NCI-H187 (cell line): ENCODE data around the gene FIBCD1.

Source experiments
- DNase-seq, 2 experiments: peaks; one replicate each; lab custom pipeline; 2025; lab: John Stamatoyannopoulos, UW

FIBCD1 gene

GRCh38 chr9:130936285-130937117 lies 2.5 kb downstream of the FIBCD1 start:
- no peak for DNase-seq

DNA sequence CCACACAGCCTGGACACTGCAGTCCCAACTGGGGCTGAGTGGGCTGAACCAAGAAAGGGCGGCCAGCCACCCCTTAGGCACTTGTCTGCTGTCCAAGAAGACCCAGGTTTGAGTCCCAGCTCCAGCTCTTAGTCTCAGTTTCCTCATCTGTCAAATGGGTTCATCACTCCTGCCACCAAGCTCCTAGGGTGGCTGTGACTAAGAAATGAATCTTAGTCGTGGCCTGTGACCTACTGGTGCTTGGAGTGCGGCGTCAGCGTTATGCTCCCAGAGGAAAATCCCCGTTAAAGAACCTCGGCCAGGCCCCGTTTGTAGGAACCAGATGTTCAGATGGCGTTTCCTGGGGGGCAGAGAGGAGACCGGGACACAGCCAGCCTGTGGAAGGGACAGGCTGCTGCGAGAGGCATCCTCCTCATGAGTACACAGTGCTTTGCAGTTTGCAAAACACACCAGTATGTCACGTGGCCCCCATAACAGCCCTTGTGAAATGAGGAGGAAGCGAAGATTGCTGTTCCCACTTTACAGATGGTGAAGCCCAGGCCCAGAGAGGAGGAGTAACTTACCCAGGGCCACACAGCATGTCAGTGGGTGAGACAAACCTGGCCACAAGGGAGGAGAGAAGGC lies 3.3 kb downstream of the FIBCD1 start:
- DNase-seq, result no peak

- DNase-seq, result no peak
Observed at GRCh38 chr9:130934702-130935647, 4.1 kb downstream of the FIBCD1 start.

DNA sequence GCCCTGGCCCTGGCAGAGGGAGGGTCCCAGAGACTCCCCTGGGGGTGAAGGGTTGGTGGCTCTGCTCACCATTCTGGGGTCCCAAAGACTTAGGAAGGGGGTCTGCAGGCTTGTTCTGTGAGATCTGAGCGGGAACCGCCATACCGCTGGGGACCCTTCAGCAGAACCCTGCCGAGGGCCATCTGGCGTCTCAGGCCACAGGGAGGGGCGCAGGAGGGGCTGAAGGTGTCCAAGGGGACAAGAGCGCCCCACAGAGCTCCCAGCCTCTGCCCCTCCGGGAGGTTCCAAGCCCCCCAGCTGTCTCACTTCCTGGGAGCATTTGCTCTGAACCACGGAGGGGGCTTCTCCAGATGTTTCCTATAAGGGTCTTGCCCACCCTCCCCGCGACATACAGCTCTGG lies 4.8 kb downstream of the FIBCD1 start:
- no peak for DNase-seq

DNA sequence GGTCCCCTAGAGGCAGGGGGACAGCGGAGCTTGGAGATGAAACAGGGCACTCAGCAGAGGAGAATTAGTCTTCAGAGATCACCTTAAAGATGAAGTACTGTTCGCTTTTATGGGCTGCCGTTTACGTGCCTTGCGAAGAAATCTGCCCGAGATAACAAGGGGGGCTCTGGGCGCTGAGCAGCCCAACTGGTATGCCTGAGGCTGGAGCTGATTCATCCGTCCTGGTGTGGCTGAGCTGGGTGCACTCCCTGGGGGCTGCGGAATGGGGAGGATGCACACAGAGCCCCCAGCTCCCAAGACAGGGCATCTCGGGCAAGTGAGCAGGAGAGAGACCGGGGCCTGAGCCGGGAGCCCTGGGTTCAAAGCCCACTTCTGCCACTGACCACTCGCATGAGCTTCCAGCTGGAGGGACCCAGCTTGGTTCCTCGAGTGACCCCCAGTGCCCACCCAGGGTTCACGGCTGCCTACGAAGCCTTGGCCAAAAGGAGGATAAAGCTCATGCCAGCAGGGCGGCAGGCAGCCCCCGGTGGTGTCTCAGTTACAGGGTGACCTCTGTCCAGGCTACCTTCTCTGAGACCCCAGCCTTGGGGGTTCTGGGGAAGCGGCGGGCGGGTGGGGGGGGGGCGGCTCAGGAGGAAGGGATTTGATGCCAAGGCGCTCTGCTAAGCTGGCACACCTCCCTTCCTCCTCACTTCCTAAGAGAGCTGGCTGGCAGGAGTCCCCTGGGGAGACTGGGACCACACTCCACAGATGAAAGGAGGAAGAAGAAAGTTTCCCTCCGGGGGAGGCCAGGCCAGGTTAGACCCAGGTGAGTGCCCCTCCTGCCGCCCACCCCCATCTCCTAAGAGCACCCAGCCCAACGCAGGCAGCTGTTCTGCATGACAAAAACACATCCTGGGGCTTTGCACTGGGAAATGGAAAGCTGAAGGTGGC lies 5.7 kb downstream of the FIBCD1 start:
- no peak for DNase-seq

GRCh38 chr9:130932255-130933079 lies 6.6 kb downstream of the FIBCD1 start:
- no peak for DNase-seq

DNA sequence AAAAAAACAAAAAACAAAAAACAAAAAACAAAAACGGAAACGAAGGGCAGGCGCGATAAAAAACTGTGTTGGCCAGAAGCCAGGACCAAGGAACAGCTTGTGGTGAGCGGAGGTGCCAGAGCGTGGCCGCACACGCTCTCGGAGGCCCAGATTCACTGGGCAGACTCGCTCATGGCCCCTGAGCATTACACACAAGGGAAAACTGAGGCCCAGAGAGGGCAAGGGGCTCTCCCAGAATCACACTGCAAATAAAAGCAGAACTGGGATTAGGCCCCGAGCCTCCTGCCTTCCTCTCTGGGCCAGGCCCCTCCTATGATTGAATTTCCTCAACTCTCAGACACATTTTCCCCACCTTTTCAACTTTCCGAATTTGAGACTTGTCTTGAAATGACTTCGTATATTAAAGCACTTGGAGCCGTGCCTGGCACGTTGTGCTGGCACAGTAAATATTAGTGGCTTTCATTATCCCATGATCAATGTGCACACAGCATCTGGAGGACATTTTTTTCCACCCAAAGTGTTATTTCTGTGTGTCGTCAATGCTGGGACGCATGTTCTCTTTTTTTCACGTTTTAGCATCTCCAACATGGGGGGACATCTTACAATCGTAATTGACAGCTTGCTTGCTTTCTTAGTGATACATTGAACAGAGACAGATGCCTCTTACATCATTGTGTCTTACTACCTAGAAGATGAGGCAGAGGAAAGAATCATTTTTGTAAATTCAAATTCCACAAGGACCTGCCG lies 7.4 kb downstream of the FIBCD1 start:
- DNase-seq, result no peak

- DNase-seq, result no peak
Observed at GRCh38 chr9:130930804-130931349, 8.2 kb downstream of the FIBCD1 start.

GRCh38 chr9:130930132-130930803 lies 8.8 kb downstream of the FIBCD1 start:
- DNase-seq, result no peak

- no peak for DNase-seq
Observed at GRCh38 chr9:130929571-130930038, 9.4 kb downstream of the FIBCD1 start.

DNA sequence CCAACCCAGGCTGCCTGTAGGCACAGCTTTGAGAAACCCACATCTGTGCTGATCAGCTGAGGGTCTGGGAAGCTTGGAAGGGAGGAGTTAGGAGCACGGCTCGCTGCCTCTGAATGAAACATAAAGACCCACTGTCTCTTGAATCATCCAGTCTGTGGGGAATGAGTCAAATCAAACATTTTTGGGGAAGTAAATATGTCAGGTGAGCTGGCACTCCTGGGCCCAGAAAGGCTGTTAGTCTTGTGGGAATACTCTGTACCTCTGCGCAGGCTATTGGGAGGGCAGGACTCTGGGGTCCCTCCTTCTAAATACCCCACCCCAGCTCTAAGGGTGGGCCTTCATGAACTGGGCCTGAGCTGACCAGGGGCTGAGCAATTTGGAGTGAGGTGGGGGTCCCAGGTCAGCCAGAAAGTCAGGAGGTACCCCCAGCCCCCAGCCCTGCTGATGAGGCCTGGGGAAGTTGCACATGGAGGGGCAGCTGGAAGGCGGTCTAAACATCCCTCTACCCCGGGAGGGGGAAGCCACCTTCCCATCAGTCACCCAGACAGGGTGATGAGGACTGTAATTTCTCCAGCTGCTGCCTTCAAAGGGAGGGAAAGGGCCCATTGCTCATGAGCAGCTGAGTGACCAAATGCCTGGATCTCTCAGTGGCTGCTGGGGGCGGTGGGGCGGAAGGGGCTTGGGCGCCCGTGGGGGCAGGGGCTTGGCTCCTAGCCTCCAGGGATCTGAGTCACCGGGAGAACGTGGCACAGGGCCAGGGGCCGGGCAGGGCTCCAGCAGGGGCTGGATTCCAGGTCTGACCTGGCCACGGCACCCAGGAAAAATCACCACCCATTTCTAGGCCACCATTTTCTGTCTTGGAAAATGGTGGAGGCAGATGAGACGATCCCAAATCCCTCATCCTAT lies 10.8 kb downstream of the FIBCD1 start:
- DNase-seq, result no peak

- DNase-seq, result no peak
Observed at GRCh38 chr9:130927338-130927737, 11.7 kb downstream of the FIBCD1 start.

DNA sequence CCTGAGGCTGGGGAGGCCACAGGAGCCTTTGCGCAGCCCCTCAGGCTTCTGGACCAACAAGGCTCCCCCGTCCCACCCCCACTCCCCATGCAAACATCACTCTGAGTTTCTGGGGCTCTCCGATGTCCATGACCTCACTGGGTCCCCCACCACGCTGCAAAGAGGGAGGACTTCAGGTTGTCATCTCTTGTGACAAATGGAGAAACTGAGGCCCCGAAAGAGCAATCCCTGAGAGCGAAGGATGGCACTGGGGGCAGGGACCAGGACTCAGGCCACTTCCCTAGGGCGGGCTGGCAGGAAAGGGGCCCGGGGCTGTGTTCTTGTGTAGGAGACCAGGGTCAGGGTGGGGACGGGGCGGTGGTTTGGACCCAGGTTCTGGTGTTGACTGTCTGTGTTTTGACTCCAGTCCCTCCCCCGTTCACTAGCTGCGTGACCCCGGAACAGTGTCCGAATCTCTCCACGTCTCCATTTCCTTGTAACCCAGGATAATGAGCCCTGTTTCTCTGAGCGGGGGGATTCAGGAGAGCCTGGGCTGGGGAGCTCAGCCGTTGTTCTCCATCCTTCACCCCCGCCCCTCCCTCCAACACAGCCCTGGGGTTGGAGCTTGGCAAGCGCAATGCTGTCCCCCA lies 13.9 kb downstream of the FIBCD1 start:
- no peak for DNase-seq

DNA sequence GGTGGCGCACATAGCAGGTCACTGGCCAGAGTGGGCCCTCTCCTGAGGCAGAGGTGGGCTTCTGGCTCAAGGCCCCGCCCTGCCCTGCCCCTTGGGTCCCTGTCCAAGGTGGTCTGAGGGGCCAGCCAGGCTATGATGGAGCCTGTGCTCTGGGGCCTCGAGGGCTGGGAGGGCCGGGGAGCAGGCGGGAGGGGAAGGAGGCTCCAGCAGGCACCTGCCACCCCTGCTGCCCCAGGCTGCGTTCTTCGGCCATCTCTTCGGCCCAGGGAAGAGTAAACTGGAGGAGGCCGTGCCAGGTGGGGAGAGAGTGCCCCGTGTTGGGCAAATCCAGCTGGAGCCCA lies 14.6 kb downstream of the FIBCD1 start:
- no peak for DNase-seq

- no peak for DNase-seq
Observed at GRCh38 chr9:130923611-130924447, 15.2 kb downstream of the FIBCD1 start.

DNA sequence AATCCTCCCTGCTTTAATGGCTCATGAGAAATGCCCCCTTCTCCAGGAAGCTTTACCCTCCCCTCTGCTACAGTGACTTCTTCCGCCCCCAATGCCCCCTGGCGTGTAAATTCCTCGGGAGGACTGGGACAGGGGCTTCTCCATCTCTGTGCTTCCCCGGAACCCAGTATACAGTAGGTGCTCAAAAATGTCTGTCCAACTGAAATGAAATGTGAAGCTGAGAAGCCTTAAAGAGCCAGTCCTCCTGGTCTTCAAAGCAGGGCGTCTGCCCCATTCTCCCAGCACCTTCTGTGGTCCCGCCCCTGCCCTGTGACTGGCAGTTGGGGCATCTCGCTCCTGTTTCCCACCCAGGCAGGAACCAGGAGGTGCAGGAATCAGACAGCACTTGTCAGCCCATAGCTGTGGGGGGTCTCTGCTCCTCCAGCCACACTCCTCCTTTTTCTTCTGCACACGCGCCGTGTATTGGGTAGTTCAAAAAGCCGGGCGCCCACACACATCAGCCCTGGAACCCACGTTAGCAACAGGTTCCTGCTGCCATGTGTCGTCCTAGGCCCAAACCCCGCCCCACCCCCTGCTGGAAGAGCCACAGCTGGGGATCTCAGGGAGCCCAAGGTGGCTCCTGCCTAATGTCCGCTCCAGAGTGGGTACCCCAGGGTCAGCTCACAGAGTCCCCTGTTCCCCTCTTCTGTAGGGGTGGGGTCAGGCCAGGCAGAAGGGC lies 16.0 kb downstream of the FIBCD1 start:
- no peak for DNase-seq
